Transverse colon (tissue), 4 donors: ENCODE measurements around the gene WWOX.

ENCODE experiments used
- POLR2A ChIP-seq: fragments of 450-650 bp; IDR thresholded peaks from one replicate; pipeline ENCODE4 v1.6.1; 2016; ENCODE audit warnings: antibody characterized with exemption, mild to moderate bottlenecking, moderate library complexity
- POLR2AphosphoS5 ChIP-seq, 3 donors: sonication (generic); formaldehyde crosslinking; IDR thresholded peaks; one replicate each; pipeline ENCODE4 v1.6.1; 2016; ENCODE audit warnings: antibody characterized with exemption in 3 of 3
- TF ChIP-seq, protein P1 (sequence below), 5 experiments: fragments of 200-600 bp in 3 of 5; fragments of 450-650 bp in 2 of 5; sonication (generic) in 3 of 5; IDR thresholded peaks; 1 replicate in 2 of 5; 2 replicates in 3 of 5; pipeline ENCODE4 v1.5.1; 2016 to 2017; ENCODE audit warnings: antibody characterized with exemption in 5 of 5, inconsistent platforms in 3 of 5, mild to moderate bottlenecking in 2 of 5, moderate library complexity in 1 of 5

DNA sequence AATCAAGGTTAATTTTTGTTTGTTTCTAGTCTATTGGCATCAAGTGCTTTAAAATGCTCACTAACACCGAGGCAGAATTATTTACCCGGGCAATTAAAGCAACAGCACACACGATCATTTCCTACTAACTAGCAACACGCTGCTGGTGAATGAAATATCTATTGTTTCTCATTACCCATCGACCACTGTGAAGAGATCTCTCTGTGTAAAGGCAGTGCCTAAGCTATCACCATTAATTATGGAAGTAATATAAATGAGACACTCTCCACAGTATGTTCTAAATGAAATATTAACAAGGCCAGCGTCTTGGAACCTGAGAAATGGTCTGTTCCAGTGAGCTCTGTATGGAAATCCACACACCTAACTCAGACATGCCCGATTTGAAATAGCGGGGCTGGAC is 1103.5 kb downstream of the WWOX start:
- TF ChIP-seq POLR2AphosphoS5 (IDR thresholded peaks at IDR 0.05) (no peak), POLR2A (no peak)
- TF ChIP-seq, protein P1, sequence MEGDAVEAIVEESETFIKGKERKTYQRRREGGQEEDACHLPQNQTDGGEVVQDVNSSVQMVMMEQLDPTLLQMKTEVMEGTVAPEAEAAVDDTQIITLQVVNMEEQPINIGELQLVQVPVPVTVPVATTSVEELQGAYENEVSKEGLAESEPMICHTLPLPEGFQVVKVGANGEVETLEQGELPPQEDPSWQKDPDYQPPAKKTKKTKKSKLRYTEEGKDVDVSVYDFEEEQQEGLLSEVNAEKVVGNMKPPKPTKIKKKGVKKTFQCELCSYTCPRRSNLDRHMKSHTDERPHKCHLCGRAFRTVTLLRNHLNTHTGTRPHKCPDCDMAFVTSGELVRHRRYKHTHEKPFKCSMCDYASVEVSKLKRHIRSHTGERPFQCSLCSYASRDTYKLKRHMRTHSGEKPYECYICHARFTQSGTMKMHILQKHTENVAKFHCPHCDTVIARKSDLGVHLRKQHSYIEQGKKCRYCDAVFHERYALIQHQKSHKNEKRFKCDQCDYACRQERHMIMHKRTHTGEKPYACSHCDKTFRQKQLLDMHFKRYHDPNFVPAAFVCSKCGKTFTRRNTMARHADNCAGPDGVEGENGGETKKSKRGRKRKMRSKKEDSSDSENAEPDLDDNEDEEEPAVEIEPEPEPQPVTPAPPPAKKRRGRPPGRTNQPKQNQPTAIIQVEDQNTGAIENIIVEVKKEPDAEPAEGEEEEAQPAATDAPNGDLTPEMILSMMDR (IDR thresholded peaks at IDR 0.05), result no peak
